HG02870 (cell line): ENCODE results near the gene BTLA.
"Not testable (repeated sequence)": the region's sequence is repeated elsewhere in the genome, so short reads cannot be mapped to it uniquely, and the experiment has no call there.

Source experiments
- ATAC-seq: cut with Tn5 transposase; IDR thresholded peaks from one replicate; pipeline ENCODE4 v1.9.1; 2021; ENCODE audit warnings: mild to moderate bottlenecking, moderate library complexity; ENCODE audit not compliant: unreplicated experiment

The BTLA gene

GRCh38 chr3:112492124-112492523 lies 7.1 kb downstream of the BTLA start:
- ATAC-seq = no peak

DNA sequence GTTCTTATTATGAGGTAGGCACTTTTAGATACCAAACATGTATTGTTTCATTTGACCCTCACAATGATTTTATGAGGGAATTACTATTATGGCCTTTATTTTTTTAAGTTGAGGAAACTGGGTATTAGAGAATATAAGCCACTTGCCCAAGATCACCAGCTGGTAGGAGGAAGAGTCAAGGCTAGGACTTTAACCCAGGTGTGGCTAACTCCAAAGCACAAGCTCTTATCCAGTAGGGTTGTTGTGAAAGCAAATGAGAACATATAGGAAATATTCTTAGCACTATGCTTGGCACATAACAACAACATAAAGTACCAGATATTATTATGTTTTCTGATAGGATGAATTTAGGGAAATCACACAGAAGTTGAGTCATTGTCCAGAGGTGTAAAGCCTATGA lies 7.9 kb downstream of the BTLA start:
- ATAC-seq = no peak

- ATAC-seq = peak; percentile 71
Observed at GRCh38 chr3:112489674-112490479, 9.4 kb downstream of the BTLA start.

DNA sequence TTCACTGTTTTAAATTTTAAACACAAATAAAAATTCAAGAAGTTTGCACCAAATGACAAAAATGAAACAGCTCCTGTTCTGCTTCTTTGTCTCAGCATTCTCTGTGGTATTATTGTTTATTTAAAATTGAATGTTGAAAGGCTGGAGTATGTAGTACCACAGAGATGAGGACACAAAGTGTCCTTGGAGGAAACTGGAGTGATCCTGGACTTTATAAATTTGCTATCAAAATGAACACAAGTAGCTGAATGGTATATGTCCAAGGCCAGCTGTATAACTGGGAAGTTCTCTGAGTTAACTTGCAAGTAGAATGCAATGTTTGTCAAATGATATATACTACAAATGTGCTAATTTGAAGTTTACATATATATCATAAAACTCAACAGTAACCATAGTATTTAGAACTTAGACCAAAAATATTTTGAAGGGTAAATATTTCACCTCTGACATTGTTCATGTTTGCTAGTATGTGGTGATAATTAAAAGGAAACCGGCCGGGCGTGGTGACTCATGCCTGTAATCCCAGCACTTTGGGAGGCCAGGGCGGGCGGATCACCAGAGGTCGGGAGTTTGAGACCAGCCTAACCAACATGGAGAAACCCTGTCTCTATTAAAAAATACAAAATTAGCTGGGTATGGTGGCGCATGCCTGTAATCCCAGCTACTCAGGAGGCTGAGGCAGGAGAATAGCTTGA lies 12.3 kb downstream of the BTLA start:
- ATAC-seq = no peak

- ATAC-seq = no peak
Observed at GRCh38 chr3:112484352-112484751, 14.9 kb downstream of the BTLA start.

DNA sequence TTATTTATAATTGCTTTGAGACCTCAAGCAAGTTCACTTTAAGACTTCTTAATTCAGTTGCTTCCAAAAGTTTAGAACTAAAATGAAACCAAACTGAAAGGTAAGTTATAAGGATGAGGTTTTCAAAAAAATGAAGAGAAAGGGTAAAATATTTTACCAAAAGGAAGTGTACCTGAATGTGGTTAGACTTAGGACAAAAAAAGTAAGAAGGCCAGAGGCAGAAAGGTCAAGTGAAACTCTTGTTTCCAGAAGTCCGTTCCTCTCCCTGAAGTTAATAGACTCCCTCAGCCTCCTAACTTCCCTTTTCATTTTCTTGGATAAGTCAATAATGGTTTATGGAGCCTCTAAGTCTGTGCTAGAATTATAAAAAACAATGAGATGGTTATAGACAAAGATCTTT lies 16.6 kb downstream of the BTLA start:
- peak; percentile 60 for ATAC-seq

GRCh38 chr3:112481302-112481721 lies 18.0 kb downstream of the BTLA start:
- ATAC-seq = no peak

DNA sequence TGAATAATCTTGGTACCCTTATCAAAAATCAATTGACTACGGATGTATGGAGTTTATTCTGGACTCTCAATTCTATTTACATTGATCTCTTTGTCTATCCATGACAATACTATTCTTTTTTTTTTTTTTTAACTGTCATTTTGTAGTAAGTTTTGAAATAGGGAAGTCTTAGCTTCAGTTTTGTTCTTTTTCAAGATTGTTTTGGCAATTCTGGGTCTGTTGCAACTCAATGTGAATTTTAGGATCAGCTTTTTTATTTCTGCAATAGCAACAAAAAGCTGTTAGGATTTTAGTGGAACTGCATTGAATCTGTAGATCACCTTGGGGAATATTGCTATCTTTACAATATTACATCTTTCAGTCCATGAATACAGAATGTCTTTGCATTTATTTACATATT lies 21.4 kb downstream of the BTLA start:
- no peak for ATAC-seq

- ATAC-seq = no peak
Observed at GRCh38 chr3:112476346-112476745, 22.9 kb downstream of the BTLA start.

GRCh38 chr3:112474796-112475195 lies 24.5 kb downstream of the BTLA start:
- ATAC-seq = no peak

DNA sequence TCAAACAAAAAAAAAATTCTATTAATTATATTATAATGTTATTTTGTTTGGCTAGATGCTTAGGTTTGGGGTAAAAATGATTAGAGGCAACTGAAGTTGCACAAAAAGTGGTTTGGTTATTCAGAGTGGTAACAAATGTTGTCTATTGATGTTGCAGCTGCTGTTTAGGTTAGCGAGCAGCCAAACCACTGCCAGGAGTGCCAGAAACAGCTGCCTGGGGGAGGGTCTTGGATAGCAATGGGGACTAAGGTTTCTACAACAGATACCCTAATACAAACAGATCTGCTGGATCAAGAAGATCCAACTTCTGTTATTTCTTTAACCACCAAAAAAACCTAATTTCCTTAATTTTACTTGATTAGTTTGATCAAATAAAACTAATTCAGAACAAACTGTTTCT lies 26.6 kb downstream of the BTLA start:
- no peak for ATAC-seq

DNA sequence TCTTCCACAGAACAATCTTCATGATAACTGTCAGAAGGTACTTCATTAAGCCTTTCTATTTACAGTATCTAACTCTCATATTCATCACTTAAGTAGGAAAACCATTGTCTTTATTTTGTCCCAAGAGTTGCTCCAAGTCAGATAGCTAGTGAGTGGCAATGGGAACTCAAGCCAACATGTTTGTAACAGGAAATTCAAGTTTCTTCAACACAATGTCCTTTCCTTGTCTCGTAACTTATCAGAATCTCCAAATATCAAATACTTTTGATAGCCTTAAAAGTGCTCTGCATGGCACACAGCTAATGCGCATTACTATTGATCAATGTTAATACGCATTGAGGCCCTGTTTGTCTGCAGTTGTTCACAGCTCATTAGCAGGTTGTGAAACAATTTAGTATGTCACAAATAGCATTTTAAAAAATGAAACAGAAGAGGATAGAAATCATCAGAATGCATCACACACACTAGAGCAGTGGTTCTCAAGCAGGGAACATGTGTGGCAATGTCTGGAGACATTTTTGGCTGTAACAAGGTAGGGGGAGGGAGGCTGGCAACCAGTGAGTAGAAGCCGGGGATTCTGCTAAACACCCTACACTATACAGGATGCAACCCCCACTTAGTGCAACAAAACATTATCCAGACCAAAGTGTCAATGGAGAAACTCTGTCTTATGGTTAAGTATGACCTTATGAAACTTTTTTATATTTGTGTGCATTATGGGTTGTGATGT lies 27.5 kb downstream of the BTLA start:
- no peak for ATAC-seq

- ATAC-seq = no peak
Observed at GRCh38 chr3:112470788-112471187, 28.5 kb downstream of the BTLA start.

DNA sequence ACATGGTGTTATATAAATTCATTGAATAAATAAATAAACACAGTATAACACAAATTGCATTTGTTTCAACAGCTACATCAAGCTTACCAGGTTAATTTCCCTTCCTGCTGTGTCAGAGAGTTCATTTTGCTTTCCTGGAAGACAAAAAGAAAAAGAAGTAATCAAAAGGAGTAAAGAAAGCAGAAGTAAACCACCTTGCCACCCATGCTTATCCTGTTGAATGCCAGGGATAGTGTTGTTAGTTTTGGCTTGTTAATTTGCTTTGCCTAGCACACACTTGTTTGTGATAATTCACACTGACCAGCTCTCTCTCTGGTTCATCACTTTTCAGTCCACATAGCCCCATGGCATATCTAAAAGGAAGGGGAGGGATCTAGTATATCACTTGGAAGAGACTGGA lies 29.6 kb downstream of the BTLA start:
- no peak for ATAC-seq

DNA sequence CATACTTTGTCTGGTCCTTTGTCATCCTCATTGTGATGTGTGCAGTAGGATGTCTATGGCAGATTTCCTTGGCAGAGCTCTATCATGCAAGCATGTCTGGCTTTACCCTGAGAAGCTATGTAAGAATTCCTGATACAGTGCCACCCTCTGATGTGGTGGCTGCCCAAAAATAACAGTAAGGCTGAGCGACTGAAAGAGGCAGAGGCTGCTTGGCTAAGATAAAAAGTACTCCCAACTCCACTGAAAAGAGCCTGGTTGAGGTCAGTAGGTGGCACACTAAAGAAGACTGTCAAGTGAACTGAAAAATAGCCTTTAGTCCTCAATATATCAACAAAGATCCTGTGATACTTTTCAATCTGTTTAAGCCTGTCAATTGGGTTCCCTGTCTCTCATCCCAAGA lies 31.7 kb downstream of the BTLA start:
- ATAC-seq = no peak

DNA sequence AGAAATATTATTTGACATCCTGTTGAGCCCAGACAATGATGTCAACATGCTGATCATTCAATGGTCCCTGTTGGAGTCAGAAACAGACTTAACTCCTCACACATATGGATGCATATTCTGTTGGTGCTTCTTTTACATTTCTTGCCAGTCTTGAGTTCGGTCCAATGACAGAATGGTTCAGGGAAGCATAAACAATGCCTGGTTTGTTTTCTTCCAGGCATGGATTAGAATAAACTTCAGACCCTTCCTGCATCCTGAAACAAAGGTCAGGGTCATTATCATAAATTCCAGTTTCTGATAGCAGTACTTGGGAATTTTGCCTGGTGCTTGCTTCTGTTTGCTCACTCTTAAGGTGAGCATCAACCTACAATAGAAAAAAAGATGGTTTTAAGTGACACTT lies 33.3 kb downstream of the BTLA start:
- ATAC-seq = no peak

DNA sequence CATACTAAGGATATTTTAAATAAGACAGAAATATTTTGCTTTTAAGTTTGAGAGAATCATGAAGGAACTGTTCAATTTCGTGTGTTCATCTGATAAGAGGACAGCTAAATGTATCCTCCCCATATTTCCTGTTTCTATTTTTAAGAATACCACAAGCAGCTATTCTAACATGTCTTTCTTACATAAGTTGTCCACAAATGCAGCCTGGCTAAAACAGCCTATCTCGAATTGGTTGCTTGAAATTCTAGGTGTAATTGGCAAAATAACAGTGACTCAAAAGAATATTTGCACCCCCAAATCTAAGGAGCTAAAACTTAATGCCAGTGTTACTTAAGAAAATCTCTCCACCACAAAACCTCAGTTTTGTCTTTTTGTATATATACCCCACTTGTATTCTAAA lies 35.0 kb downstream of the BTLA start:
- no peak for ATAC-seq

DNA sequence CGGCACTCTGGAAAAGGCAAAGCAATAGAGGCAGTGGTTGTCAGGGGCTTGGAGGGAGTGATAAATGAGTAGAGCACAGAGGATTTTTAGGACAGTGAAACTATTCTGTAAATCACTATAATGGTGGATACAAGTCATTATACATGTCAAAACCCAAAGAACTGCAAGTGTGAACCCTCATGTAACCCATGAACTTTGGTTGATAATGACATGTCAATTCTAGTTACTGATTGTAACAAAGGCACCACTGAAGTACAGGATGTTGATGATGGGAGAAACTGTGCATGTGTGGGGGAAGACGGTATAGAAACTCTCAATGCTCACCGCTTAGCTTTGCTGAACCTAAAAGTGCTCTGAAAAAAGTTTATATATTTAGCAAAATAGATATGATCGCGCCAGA lies 36.0 kb downstream of the BTLA start:
- ATAC-seq = no peak

GRCh38 chr3:112461787-112462186 lies 37.5 kb downstream of the BTLA start:
- not testable (repeated sequence) for ATAC-seq

GRCh38 chr3:112460519-112461195 lies 38.6 kb downstream of the BTLA start:
- peak; percentile 47 for ATAC-seq

DNA sequence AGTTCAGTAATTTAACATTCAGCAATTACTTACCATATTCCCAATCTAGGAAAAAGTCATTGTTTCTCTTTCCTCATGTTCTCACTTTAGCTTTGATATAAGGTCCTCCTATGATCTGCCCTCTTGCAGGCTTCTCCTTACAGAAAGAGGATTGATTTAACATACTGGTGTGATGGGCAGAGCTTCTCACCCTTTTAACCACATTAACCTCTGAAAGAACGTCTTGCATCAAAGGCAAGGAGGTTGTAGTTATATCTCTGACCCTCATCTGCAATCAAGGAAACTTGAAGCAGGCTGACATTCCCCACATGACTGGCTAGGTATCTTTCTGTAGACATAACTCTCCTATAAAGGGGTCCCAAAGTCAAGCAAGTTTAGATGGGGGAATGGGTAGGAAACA lies 39.5 kb downstream of the BTLA start:
- ATAC-seq = no peak
